ENCODE data around the gene NUBP2.

Gene NUBP2

GRCh38 chr16:1812732-1813163, 30.0 kb downstream of the NUBP2 start (continued):
- TF ChIP-seq ZNF488 (tag by site-specific recombination; IDR thresholded peaks at IDR 0.05) (no peak), BCL11A (tag by site-specific recombination; IDR thresholded peaks at IDR 0.05; ENCODE audit: low read depth) (no peak), ZNF654 (tag by site-specific recombination; IDR thresholded peaks at IDR 0.05; ENCODE audit: low read depth) (peak; percentile 48), ZNF292 (tag by site-specific recombination; IDR thresholded peaks at IDR 0.05; ENCODE audit: borderline replicate concordance, low read depth) (no peak), ZNF169 (tag by site-specific recombination; IDR thresholded peaks at IDR 0.05) (no peak), ZNF335 (tag by site-specific recombination; conservative IDR thresholded peaks at IDR 0.05) (no peak), ZNF776 (tag by site-specific recombination; IDR thresholded peaks at IDR 0.05; ENCODE audit: borderline replicate concordance) (no peak), YY2 (tag by site-specific recombination; IDR thresholded peaks at IDR 0.05) (no peak), ZFP3 (tag by site-specific recombination; IDR thresholded peaks at IDR 0.05; ENCODE audit: low read depth) (no peak), MEIS1 (CRISPR knock-in tag; IDR thresholded peaks at IDR 0.05; ENCODE audit: borderline replicate concordance) (no peak), ZNF596 (tag by site-specific recombination; IDR thresholded peaks at IDR 0.05) (no peak), KLF1 (tag by site-specific recombination; IDR thresholded peaks at IDR 0.05) (peak; percentile 93), ZNF391 (tag by site-specific recombination; IDR thresholded peaks at IDR 0.05; ENCODE audit: borderline replicate concordance, low read depth) (no peak), ZNF701 (tag by site-specific recombination; IDR thresholded peaks at IDR 0.05) (no peak), ZNF510 (tag by site-specific recombination; IDR thresholded peaks at IDR 0.05; ENCODE audit: insufficient replicate concordance) (no peak), ZNF704 (tag by site-specific recombination; IDR thresholded peaks at IDR 0.05) (no peak), ZNF558 (tag by site-specific recombination; IDR thresholded peaks at IDR 0.05) (no peak), PRDM10 (tag by site-specific recombination; IDR thresholded peaks at IDR 0.05) (peak; percentile 31; the same call in 1 of the 2 replicates), ZNF274 (IDR thresholded peaks at IDR 0.05; ENCODE audit: low read length) (no peak), ZNF274 (tag by site-specific recombination; IDR thresholded peaks at IDR 0.05; ENCODE audit: borderline replicate concordance) (no peak), ZNF16 (tag by site-specific recombination; IDR thresholded peaks at IDR 0.05; ENCODE audit: low read depth) (no peak), BCL11B (tag by site-specific recombination; IDR thresholded peaks at IDR 0.05; ENCODE audit: low read depth) (no peak), ZSCAN18 (tag by site-specific recombination; IDR thresholded peaks at IDR 0.05) (no peak), ZNF311 (tag by site-specific recombination; IDR thresholded peaks at IDR 0.05; ENCODE audit: borderline replicate concordance) (no peak), MYNN (tag by site-specific recombination; IDR thresholded peaks at IDR 0.05; ENCODE audit: borderline replicate concordance) (no peak), ZNF416 (tag by site-specific recombination; IDR thresholded peaks at IDR 0.05) (no peak), ZNF664 (tag by site-specific recombination; IDR thresholded peaks at IDR 0.05) (no peak), HOXD13 (CRISPR knock-in tag; IDR thresholded peaks at IDR 0.05; ENCODE audit: borderline replicate concordance) (no peak), SETDB1 (IDR thresholded peaks at IDR 0.05; ENCODE audit: insufficient read length, low read length) (no peak), ZNF600 (tag by site-specific recombination; IDR thresholded peaks at IDR 0.05) (peak; percentile 62; the same call in 1 of the 2 replicates), ZNF610 (tag by site-specific recombination; IDR thresholded peaks at IDR 0.05; ENCODE audit: borderline replicate concordance) (no peak), ZNF449 (tag by site-specific recombination; IDR thresholded peaks at IDR 0.05) (peak; percentile 24; the same call in 1 of the 2 replicates), ZNF140 (tag by site-specific recombination; IDR thresholded peaks at IDR 0.05) (no peak), ZNF76 (tag by site-specific recombination; IDR thresholded peaks at IDR 0.05; ENCODE audit: borderline replicate concordance, low read depth) (no peak)

Measured in HEK293 (cell line).